Parathyroid adenoma (tissue), 2 donors: ENCODE measurements around the gene PLAC1.

Source experiments
- H2AFZ ChIP-seq: fragments of 300-600 bp; sonication (generic); one replicate; pipeline ENCODE4 v1.7.0; 2017; ENCODE audit warnings: antibody characterized with exemption, mild to moderate bottlenecking
- H3K27ac ChIP-seq: fragments of 300-600 bp; sonication (generic); one replicate; pipeline ENCODE4 v1.7.0; 2017
- H3K27me3 ChIP-seq: fragments of 300-600 bp; sonication (generic); one replicate; pipeline ENCODE4 v1.7.0; 2017; ENCODE audit warnings: low read length; ENCODE audit not compliant: control insufficient read depth, insufficient read depth
- H3K36me3 ChIP-seq: fragments of 300-600 bp; sonication (generic); one replicate; pipeline ENCODE4 v1.7.0; 2017; ENCODE audit warnings: low read length; ENCODE audit not compliant: control insufficient read depth, insufficient read depth
- H3K4me1 ChIP-seq: fragments of 300-600 bp; sonication (generic); one replicate; pipeline ENCODE4 v1.7.0; 2017; ENCODE audit warnings: control low read depth
- H3K4me2 ChIP-seq: fragments of 300-600 bp; sonication (generic); one replicate; pipeline ENCODE4 v1.7.0; 2017; ENCODE audit warnings: low read length
- H3K4me3 ChIP-seq: fragments of 300-600 bp; sonication (generic); one replicate; pipeline ENCODE4 v1.7.0; 2017; ENCODE audit warnings: low read depth, low read length
- H3K79me2 ChIP-seq: fragments of 300-600 bp; sonication (generic); one replicate; pipeline ENCODE4 v1.7.0; 2017; ENCODE audit warnings: control low read depth
- H3K9ac ChIP-seq: fragments of 300-600 bp; sonication (generic); one replicate; pipeline ENCODE4 v1.7.0; 2017; ENCODE audit warnings: mild to moderate bottlenecking
- H3K9me3 ChIP-seq: fragments of 300-600 bp; sonication (generic); one replicate; pipeline ENCODE4 v1.7.0; 2017; ENCODE audit warnings: low read length; ENCODE audit not compliant: control insufficient read depth
- CTCF ChIP-seq: fragments of 300-600 bp; sonication (generic); IDR thresholded peaks from one replicate; pipeline ENCODE4 v1.7.0; 2017; ENCODE audit warnings: antibody characterized with exemption, mild to moderate bottlenecking
- donor health status: primary hyperparathyroidism.

The PLAC1 gene

GRCh38 chrX:134688031-134688823 lies 30.0 kb upstream of the PLAC1 start:
- Histone ChIP-seq H3K36me3 (no peaks in the 10 kb centered on the region), H2AFZ (no peak overlapping the region), H3K9ac (no peak overlapping the region), H3K4me1 (no peaks in the 10 kb centered on the region), H3K27me3 (no peaks in the 10 kb centered on the region), H3K4me3 (no peak overlapping the region), H3K9me3 (no peaks in the 10 kb centered on the region), H3K27ac (no peak overlapping the region), H3K79me2 (no peaks in the 10 kb centered on the region), H3K4me2 (no peak overlapping the region)
- TF ChIP-seq CTCF: no peak

- H3K27ac ChIP-seq: no peak overlapping the region
- H3K4me1 ChIP-seq: no peaks in the 10 kb centered on the region
- H3K79me2 ChIP-seq: no peaks in the 10 kb centered on the region
- H3K9ac ChIP-seq: no peak overlapping the region
- no peak overlapping the region for H3K4me2 ChIP-seq
- no peak overlapping the region for H3K4me3 ChIP-seq
- H3K36me3 ChIP-seq: no peaks in the 10 kb centered on the region
- no peaks in the 10 kb centered on the region for H3K27me3 ChIP-seq
- TF ChIP-seq CTCF: no peak
- no peaks in the 10 kb centered on the region for H3K9me3 ChIP-seq
- no peak overlapping the region for H2AFZ ChIP-seq
Observed at GRCh38 chrX:134685668-134686067, 27.4 kb upstream of the PLAC1 start.

GRCh38 chrX:134684956-134685355 lies 26.7 kb upstream of the PLAC1 start:
- no peak overlapping the region for H3K27ac ChIP-seq

GRCh38 chrX:134683351-134684005 lies 25.2 kb upstream of the PLAC1 start:
- no peak overlapping the region for H3K27ac ChIP-seq

More at GRCh38 chrX:134684956-134685355, 26.7 kb upstream of the PLAC1 start:
- no peak overlapping the region for H3K4me2 ChIP-seq
- no peak overlapping the region for H3K4me3 ChIP-seq
- H3K9me3 ChIP-seq: no peaks in the 10 kb centered on the region
- H3K79me2 ChIP-seq: no peaks in the 10 kb centered on the region
- no peak overlapping the region for H2AFZ ChIP-seq
- no peaks in the 10 kb centered on the region for H3K36me3 ChIP-seq
- H3K27me3 ChIP-seq: no peaks in the 10 kb centered on the region
- H3K9ac ChIP-seq: no peak overlapping the region
- no peak for TF ChIP-seq CTCF
- no peaks in the 10 kb centered on the region for H3K4me1 ChIP-seq

More at GRCh38 chrX:134683351-134684005, 25.2 kb upstream of the PLAC1 start:
- Histone ChIP-seq H3K4me2 (no peak overlapping the region), H3K4me3 (no peak overlapping the region), H2AFZ (no peak overlapping the region), H3K79me2 (no peaks in the 10 kb centered on the region), H3K36me3 (no peaks in the 10 kb centered on the region), H3K27me3 (no peaks in the 10 kb centered on the region), H3K9ac (no peak overlapping the region), H3K9me3 (no peaks in the 10 kb centered on the region), H3K4me1 (no peaks in the 10 kb centered on the region)
- no peak for TF ChIP-seq CTCF
